Heart left ventricle (tissue), 13 donors: ENCODE results near the gene TAB2.

ENCODE experiments used
- CTCF ChIP-seq, 12 donors: fragments of 200-600 bp; sonication (generic) in 4 of 12; IDR thresholded peaks; one replicate each; pipeline versions ENCODE4 v1.5.0 to v1.8.0; 2018 to 2022; ENCODE audit warnings: antibody characterized with exemption in 12 of 12, mild to moderate bottlenecking in 5 of 12
- POLR2A ChIP-seq, 2 donors: fragments of 450-650 bp; IDR thresholded peaks; one replicate each; pipeline ENCODE4 v1.6.1; 2017; ENCODE audit warnings: antibody characterized with exemption in 2 of 2, mild to moderate bottlenecking in 2 of 2, moderate library complexity in 2 of 2
- donor health status: ischemic (EF 13 %, LVEDD 7.1; RV severe dilation, severe dysfunction).
- donor health status: DM: no; HTN: yes; CAD: no.
- donor health status: DM: no; HTN: no; CAD: no.
- donor health status: ischemic (EF 25% LVEDD 6.9; RV normal size, moderate dysfunction).
- donor health status: ischemic (EF 25% LVEDD 5.7; RV mildly dilated, moderate dysfunction).
- donor health status: ischemic (EF 35%, LVEDD 5.7; RV mildly dilated, moderate dysfunction).
- donor health status: nonischemic (EF 11% LVEDD 7.7; RV severe dilation, severe dysfunction).
- donor health status: DM: yes; HTN: yes; CAD: no.
- donor health status: PGD.
- donor health status: ischemic (EF 29% LVEDD 5.4; RV normal size, mild dysfunction).
- donor health status: nonischemic (EF 23%, LVEDD 6.1; RV moderate dilation, normal function).

GRCh38 chr6:149306967-149307366 lies 10.5 kb upstream of the TAB2 start:
- no peak for TF ChIP-seq CTCF (IDR thresholded peaks at IDR 0.05)
- TF ChIP-seq POLR2A (IDR thresholded peaks at IDR 0.05): no peak
